Dedifferentiated amniotic fluid mesenchymal stem cell (primary cell): ENCODE measurements around the gene EVX1.

Source experiments
- DNase-seq: peaks from one replicate; pipeline ENCODE4 v3.0.0-alpha.2; 2016; ENCODE audit errors: extremely low spot score

EVX1 gene

GRCh38 chr7:27242555-27243339 is at the start of gene EVX1:
TSS of gene EVX1 (plus strand) at chr7:27242802. CDS start at chr7:27243031, 229 bp downstream.
- DNase-seq: no peak

- no peak for DNase-seq
These were observed 49.1 kb upstream of the EVX1 start for GRCh38 chr7:27193335-27194001.

GRCh38 chr7:27194002-27194352 is 48.6 kb upstream of the EVX1 start:
- no peak for DNase-seq

- no peak for DNase-seq
These were observed 47.8 kb upstream of the EVX1 start for GRCh38 chr7:27194686-27195379.

GRCh38 chr7:27196287-27196767 is 46.3 kb upstream of the EVX1 start:
- DNase-seq: peak; percentile 72

- no peak for DNase-seq
These were observed 45.2 kb upstream of the EVX1 start for GRCh38 chr7:27197137-27198042.

GRCh38 chr7:27198138-27198841 is 44.3 kb upstream of the EVX1 start:
- DNase-seq: no peak

GRCh38 chr7:27198871-27199801 is 43.5 kb upstream of the EVX1 start:
- no peak for DNase-seq

- no peak for DNase-seq
These were observed 42.5 kb upstream of the EVX1 start, which contains the start of gene HOXA13 for GRCh38 chr7:27199849-27200760. TSS of gene HOXA13 (minus strand) at chr7:27200091. CDS start at chr7:27200077, 14 bp downstream.

GRCh38 chr7:27200761-27201579 is 41.6 kb upstream of the EVX1 start:
- no peak for DNase-seq

GRCh38 chr7:27201580-27202017 is 41.0 kb upstream of the EVX1 start:
- no peak for DNase-seq

GRCh38 chr7:27202018-27202861 is 40.4 kb upstream of the EVX1 start:
- DNase-seq: no peak

- no peak for DNase-seq
These were observed 39.8 kb upstream of the EVX1 start for GRCh38 chr7:27202862-27203134.

GRCh38 chr7:27203365-27203953 is 39.1 kb upstream of the EVX1 start:
- DNase-seq: no peak

- DNase-seq: no peak
These were observed 38.5 kb upstream of the EVX1 start for GRCh38 chr7:27203964-27204594.

GRCh38 chr7:27204851-27205322 is 37.7 kb upstream of the EVX1 start:
- no peak for DNase-seq
